GM12891 (cell line): ENCODE results near the gene ANKRD33B.
A peak's percentile ranks its signal among the peaks of the same experiment; 100 is the strongest.

Source experiments
- POLR2A ChIP-seq: IDR thresholded peaks from 2 replicates; pipeline ENCODE4 v1.6.1; 2011; ENCODE audit warnings: low read depth, low read length, control low read depth
- POLR2AphosphoS5 ChIP-seq: IDR thresholded peaks from 2 replicates; pipeline ENCODE4 v1.6.1; 2011; ENCODE audit warnings: low read depth, low read length, control low read depth
- POU2F2 ChIP-seq: IDR thresholded peaks from 2 replicates; pipeline ENCODE4 v1.6.1; 2011; ENCODE audit warnings: low read depth, mild to moderate bottlenecking, control low read depth, low read length, moderate library complexity
- SPI1 ChIP-seq: IDR thresholded peaks from 2 replicates; pipeline ENCODE4 v1.6.1; 2011; ENCODE audit warnings: low read depth, low read length, control low read depth
- TAF1 ChIP-seq: IDR thresholded peaks from 2 replicates; pipeline ENCODE4 v1.6.1; 2011; ENCODE audit warnings: low read depth, low read length, control low read depth

DNA sequence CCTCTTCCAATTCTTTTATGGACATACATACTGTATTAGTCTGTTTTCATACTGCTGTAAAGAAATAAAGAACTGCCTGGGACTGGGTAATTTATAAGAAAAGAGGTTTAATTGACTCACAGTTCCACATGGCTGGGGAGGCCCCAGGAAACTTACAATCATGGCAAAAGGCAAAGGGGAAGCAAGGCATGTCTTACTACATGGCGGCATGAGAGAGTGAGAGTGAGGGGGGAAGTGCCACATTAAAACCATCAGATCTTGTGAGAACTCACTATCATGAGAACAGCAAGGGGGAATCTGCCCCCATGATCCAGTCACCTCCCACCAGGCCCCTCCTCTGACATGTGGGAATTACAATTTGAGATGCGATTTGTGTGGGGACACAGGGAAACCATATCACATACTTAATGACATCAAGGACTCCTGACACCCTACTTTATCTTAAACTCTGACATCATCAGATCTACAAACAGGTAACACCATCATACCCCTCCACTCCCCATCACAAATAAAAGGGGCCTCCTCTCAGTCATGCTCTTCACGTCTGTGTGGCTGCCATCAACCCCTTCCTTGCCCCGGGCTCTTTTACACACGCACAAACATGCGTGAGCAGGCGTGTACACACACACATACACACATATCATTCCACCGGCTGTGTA is 9.7 kb downstream of the ANKRD33B start:
- TF ChIP-seq TAF1: no peak
- TF ChIP-seq SPI1: peak; percentile 52
- no peak; the same call in 1 of the 2 replicates for TF ChIP-seq POLR2A
- TF ChIP-seq POU2F2: no peak
- no peak for TF ChIP-seq POLR2AphosphoS5
